OCI-LY3 (cell line): ENCODE measurements around the gene PDE4D.

Experiments used
- H2AFZ ChIP-seq: fragments of 200-600, 300-600 bp; shearing (Covaris generic); 2 replicates; pipeline ENCODE4 v1.6.0; 2014; ENCODE audit warnings: antibody characterized with exemption, low read depth, low read length
- H3K27ac ChIP-seq: fragments of 200-600, 300-600 bp; sonication (generic); 2 replicates; pipeline ENCODE4 v1.5.1; 2014; ENCODE audit warnings: mild to moderate bottlenecking, low read length, moderate library complexity, mixed read lengths
- H3K27me3 ChIP-seq: fragments of 200-600, 300-600 bp; sonication (generic); 2 replicates; pipeline ENCODE4 v1.6.1; 2014; ENCODE audit warnings: low read depth, low read length, mixed read lengths
- H3K36me3 ChIP-seq: fragments of 200-600, 300-600 bp; sonication (generic); replicated peaks from 2 replicates; pipeline ENCODE3; 2014; ENCODE audit warnings: low read depth, low read length, mixed read lengths
- H3K4me1 ChIP-seq: fragments of 300-600, 200-600 bp; sonication (generic); 2 replicates; pipeline ENCODE4 v1.6.1; 2014; ENCODE audit warnings: low read length, mixed read lengths
- H3K4me2 ChIP-seq: fragments of 200-600, 300-600 bp; sonication (generic); 2 replicates; pipeline ENCODE4 v1.6.1; 2014; ENCODE audit warnings: low read length, mixed read lengths
- H3K4me3 ChIP-seq: fragments of 300-600, 200-600 bp; sonication (generic); 2 replicates; pipeline ENCODE4 v1.5.1; 2014; ENCODE audit warnings: antibody characterized with exemption, mild to moderate bottlenecking, low read length, moderate library complexity
- H3K79me2 ChIP-seq: fragments of 300-600, 200-600 bp; shearing (Covaris generic); 2 replicates; pipeline ENCODE4 v1.6.1; 2014; ENCODE audit warnings: mild to moderate bottlenecking, low read length, mixed read lengths
- H3K9ac ChIP-seq: fragments of 300-600, 200-600 bp; shearing (Covaris generic); 2 replicates; pipeline ENCODE4 v1.6.0; 2014; ENCODE audit warnings: mild to moderate bottlenecking, low read length, moderate library complexity
- H3K9me3 ChIP-seq: fragments of 200-600, 300-600 bp; shearing (Covaris generic); 2 replicates; pipeline ENCODE4 v1.6.1; 2014; ENCODE audit warnings: low read length, mixed read lengths; ENCODE audit not compliant: insufficient read depth
- H4K20me1 ChIP-seq: fragments of 200-600, 300-600 bp; sonication (generic); 2 replicates; pipeline ENCODE4 v1.6.1; 2016; ENCODE audit warnings: low read length, mixed read lengths; ENCODE audit not compliant: insufficient read depth
- EZH2phosphoT487 ChIP-seq: fragments of 200-600 bp; shearing (Covaris generic); IDR thresholded peaks from 2 replicates; pipeline ENCODE4 v1.6.1; 2018; ENCODE audit warnings: antibody characterized with exemption, mixed run types, low read depth
- TF ChIP-seq, protein P1 (sequence below): fragments of 200-600, 300-600 bp; sonication (generic); IDR thresholded peaks from 2 replicates; pipeline ENCODE4 v1.5.1; 2014; ENCODE audit warnings: antibody characterized with exemption, low read length, low read depth

The PDE4D gene

DNA sequence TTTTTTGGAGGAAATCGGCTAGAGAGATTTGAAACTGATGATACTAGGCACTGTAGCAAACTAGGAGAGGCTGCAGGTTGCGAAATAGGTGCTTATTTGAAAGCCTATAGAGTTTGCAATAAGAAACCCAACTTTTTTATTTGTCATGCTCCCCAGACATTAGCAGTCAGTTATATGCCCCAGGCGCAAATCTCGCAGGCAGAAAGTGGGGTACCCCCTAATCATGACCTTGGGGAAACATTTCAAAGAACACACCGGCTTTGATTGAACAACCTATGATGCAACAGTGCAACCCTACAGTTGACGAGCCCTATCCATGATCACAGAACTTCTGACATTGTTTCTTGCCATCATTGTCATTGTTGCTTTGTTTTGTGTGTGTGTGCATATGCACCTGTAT, 800.2 kb downstream of the PDE4D start:
- no peak overlapping the region for H3K4me2 ChIP-seq
- no peaks in the 10 kb centered on the region for H3K36me3 ChIP-seq
- no peak overlapping the region for H3K27ac ChIP-seq
- H2AFZ ChIP-seq: no peak overlapping the region
- H3K9ac ChIP-seq: no peak overlapping the region
- no peaks in the 10 kb centered on the region for H3K27me3 ChIP-seq
- TF ChIP-seq EZH2phosphoT487: no peak
- TF ChIP-seq, protein P1, sequence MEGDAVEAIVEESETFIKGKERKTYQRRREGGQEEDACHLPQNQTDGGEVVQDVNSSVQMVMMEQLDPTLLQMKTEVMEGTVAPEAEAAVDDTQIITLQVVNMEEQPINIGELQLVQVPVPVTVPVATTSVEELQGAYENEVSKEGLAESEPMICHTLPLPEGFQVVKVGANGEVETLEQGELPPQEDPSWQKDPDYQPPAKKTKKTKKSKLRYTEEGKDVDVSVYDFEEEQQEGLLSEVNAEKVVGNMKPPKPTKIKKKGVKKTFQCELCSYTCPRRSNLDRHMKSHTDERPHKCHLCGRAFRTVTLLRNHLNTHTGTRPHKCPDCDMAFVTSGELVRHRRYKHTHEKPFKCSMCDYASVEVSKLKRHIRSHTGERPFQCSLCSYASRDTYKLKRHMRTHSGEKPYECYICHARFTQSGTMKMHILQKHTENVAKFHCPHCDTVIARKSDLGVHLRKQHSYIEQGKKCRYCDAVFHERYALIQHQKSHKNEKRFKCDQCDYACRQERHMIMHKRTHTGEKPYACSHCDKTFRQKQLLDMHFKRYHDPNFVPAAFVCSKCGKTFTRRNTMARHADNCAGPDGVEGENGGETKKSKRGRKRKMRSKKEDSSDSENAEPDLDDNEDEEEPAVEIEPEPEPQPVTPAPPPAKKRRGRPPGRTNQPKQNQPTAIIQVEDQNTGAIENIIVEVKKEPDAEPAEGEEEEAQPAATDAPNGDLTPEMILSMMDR: no peak
- no peaks in the 10 kb centered on the region for H3K79me2 ChIP-seq
- H3K9me3 ChIP-seq: no peaks in the 10 kb centered on the region
- no peaks in the 10 kb centered on the region for H3K4me1 ChIP-seq
- H4K20me1 ChIP-seq: no peaks in the 10 kb centered on the region
- H3K4me3 ChIP-seq: no peak overlapping the region

DNA sequence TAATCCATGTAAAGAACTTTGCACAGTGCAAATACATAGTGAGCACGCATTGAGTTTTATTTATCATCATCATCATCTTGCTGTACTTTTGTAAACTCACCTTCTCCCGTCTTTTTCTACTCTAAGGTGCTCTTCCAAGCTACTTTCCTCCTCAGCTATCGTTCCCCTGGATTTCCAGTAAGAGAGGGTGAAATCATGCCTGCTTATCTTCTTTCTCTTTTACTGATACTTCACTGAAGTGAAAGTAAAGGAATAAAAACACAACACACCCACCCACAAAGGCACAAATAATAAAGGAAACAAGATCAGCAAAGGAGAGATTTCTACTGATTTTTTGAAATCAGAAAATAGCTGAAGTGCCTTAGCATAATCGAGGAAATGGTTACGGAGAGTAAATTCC, 800.8 kb downstream of the PDE4D start:
- no peak overlapping the region for H3K4me3 ChIP-seq
- no peaks in the 10 kb centered on the region for H3K79me2 ChIP-seq
- no peak overlapping the region for H2AFZ ChIP-seq

DNA sequence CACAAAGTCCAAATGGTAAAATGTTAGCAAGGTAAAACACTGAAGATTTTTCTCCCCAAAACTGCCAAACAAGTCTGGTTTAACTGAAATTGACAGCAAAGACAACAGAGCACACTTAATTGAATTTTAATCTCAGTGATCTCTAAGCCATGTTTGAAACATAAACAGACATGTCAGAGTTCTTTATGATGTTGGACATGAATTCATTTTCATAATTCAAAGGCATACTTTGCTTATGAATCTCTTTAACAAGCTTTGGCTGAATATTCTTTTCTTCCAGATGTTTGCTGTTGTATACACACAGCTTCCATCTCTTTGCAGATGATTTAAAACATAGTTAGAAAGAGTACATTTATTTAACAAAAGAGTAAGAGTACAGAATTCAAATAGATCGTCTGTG, 801.6 kb downstream of the PDE4D start:
- TF ChIP-seq, protein P1: no peak
- no peak for TF ChIP-seq EZH2phosphoT487
- no peaks in the 10 kb centered on the region for H3K9me3 ChIP-seq
- no peak overlapping the region for H3K27ac ChIP-seq
- no peaks in the 10 kb centered on the region for H3K27me3 ChIP-seq
- H3K4me1 ChIP-seq: no peaks in the 10 kb centered on the region
- no peak overlapping the region for H3K9ac ChIP-seq
- no peak overlapping the region for H3K4me3 ChIP-seq
- no peak overlapping the region for H3K4me2 ChIP-seq
- no peaks in the 10 kb centered on the region for H3K36me3 ChIP-seq
- no peak overlapping the region for H2AFZ ChIP-seq
- H4K20me1 ChIP-seq: no peaks in the 10 kb centered on the region
- H3K79me2 ChIP-seq: no peaks in the 10 kb centered on the region

More for the DNA sequence above, 800.8 kb downstream of the PDE4D start:
- Histone ChIP-seq H3K27me3 (no peaks in the 10 kb centered on the region), H3K4me2 (no peak overlapping the region), H3K27ac (no peak overlapping the region), H3K36me3 (no peaks in the 10 kb centered on the region), H4K20me1 (no peaks in the 10 kb centered on the region), H3K9ac (no peak overlapping the region), H3K9me3 (no peaks in the 10 kb centered on the region), H3K4me1 (no peaks in the 10 kb centered on the region)
- TF ChIP-seq EZH2phosphoT487: no peak
- TF ChIP-seq, protein P1: no peak

DNA sequence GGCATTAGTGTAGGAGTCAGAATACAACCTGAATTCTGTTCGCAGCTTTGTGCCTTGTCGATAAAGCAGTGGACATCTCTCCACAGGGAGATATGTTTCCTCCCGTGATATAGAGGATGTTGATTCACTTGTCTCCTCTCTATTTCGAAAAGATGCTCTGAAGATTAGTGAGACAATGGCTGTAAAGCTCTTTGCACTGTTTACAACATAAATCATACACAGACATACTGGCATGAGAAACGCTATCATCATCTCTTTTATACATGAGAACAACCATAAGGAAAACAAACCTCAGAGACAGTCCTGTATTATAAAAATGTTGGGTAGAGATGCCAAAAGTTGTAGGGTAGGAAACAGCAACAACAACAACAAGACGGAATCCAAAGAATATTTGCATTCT, 803.2 kb downstream of the PDE4D start:
- Histone ChIP-seq H3K4me2 (no peak overlapping the region), H3K4me1 (no peaks in the 10 kb centered on the region), H3K27me3 (no peaks in the 10 kb centered on the region), H3K9ac (no peak overlapping the region), H4K20me1 (no peaks in the 10 kb centered on the region), H3K9me3 (no peaks in the 10 kb centered on the region), H3K4me3 (no peak overlapping the region), H3K79me2 (no peaks in the 10 kb centered on the region), H3K36me3 (no peaks in the 10 kb centered on the region), H2AFZ (no peak overlapping the region), H3K27ac (no peak overlapping the region)
- no peak for TF ChIP-seq EZH2phosphoT487

DNA sequence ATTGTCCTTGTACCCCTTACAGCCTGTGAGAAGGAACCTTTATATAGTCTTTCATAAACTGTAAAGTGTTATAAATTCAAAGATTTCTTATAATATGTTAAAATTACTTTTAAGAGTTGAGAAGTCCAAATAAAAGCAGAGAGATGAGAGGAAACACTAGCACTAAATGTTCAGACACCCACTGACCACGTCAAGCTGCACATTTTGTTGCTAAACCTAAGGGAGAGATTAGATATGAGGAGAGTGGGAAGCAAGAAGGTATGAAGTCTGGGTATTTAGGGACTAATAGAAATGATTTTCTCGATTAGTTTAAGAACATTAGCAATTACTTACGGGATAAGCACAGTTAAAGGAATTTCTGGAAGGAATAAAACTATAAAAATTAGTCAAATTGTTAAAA, 803.8 kb downstream of the PDE4D start:
- Histone ChIP-seq H3K9ac (no peak overlapping the region), H3K27me3 (no peaks in the 10 kb centered on the region), H3K4me3 (no peak overlapping the region), H3K4me1 (no peaks in the 10 kb centered on the region), H3K36me3 (no peaks in the 10 kb centered on the region), H3K27ac (no peak overlapping the region), H3K9me3 (no peaks in the 10 kb centered on the region), H2AFZ (no peak overlapping the region), H3K4me2 (no peak overlapping the region), H3K79me2 (no peaks in the 10 kb centered on the region), H4K20me1 (no peaks in the 10 kb centered on the region)
- TF ChIP-seq EZH2phosphoT487: no peak
- TF ChIP-seq, protein P1: no peak
